Measurements from ENCODE around the gene ALDH16A1. TPM values are rescaled to one million over a fixed set of nuclear protein-coding genes. Genes with fewer than 3 reads are reported as not detected.

The ALDH16A1 gene
- total RNA-seq, 2 donors from 2014 or later: 52.8 to 57.1 TPM

GRCh38 chr19:49415102-49415809 is 37.8 kb upstream of the ALDH16A1 start:
- H3K27me3 ChIP-seq (ENCODE audit: control insufficient read depth, insufficient read depth, low read length, poor library complexity, severe bottlenecking): peaks cover 24% of the 10 kb centered on the region
- no peak overlapping the region for H3K9ac ChIP-seq (ENCODE audit: extremely low read depth, low read length, poor library complexity, severe bottlenecking)
- H3K4me1 ChIP-seq (ENCODE audit: control insufficient read depth, insufficient read depth, low read length): no peaks in the 10 kb centered on the region
- Mint-ChIP-seq H3K9me3 (no peaks in the 10 kb centered on the region), H3K4me1 (peaks cover 10% of the 10 kb centered on the region), H3K27ac (no peak overlapping the region), H3K27me3 (ENCODE audit: insufficient read depth) (peaks cover 25% of the 10 kb centered on the region), H3K4me3 (no peak overlapping the region), H3K36me3 (ENCODE audit: low read depth) (no peaks in the 10 kb centered on the region)
- no peak overlapping the region for H3K27ac ChIP-seq (ENCODE audit: low read depth, low read length)
- no peak overlapping the region for H3K4me3 ChIP-seq (ENCODE audit: low read length)
- H3K9me3 ChIP-seq (ENCODE audit: control insufficient read depth, low read length): no peaks in the 10 kb centered on the region
- no peak for DNase-seq
- TF ChIP-seq CTCF (conservative IDR thresholded peaks at IDR 0.05): no peak
- WGBS, 2 experiments (ENCODE audit: insufficient coverage in 1 of 2, insufficient read length in 1 of 2): 83 to 86% methylated on average over 7 to 15 of the region's 15 CpGs
- no peaks in the 10 kb centered on the region for H3K36me3 ChIP-seq (ENCODE audit: control insufficient read depth, insufficient read depth, low read length)

GRCh38 chr19:49415810-49416200 is 37.2 kb upstream of the ALDH16A1 start:
- no peak for TF ChIP-seq CTCF (conservative IDR thresholded peaks at IDR 0.05)
- Histone ChIP-seq H3K9me3 (ENCODE audit: control insufficient read depth, low read length) (no peaks in the 10 kb centered on the region), H3K27ac (ENCODE audit: low read depth, low read length) (no peak overlapping the region), H3K4me1 (ENCODE audit: control insufficient read depth, insufficient read depth, low read length) (no peaks in the 10 kb centered on the region), H3K27me3 (ENCODE audit: control insufficient read depth, insufficient read depth, low read length, poor library complexity, severe bottlenecking) (peaks cover 29% of the 10 kb centered on the region), H3K4me3 (ENCODE audit: low read length) (no peak overlapping the region), H3K9ac (ENCODE audit: extremely low read depth, low read length, poor library complexity, severe bottlenecking) (no peak overlapping the region), H3K36me3 (ENCODE audit: control insufficient read depth, insufficient read depth, low read length) (no peaks in the 10 kb centered on the region)
- H3K4me3 Mint-ChIP-seq: no peak overlapping the region
- no peaks in the 10 kb centered on the region for H3K36me3 Mint-ChIP-seq (ENCODE audit: low read depth)
- DNase-seq: no peak
- peaks cover 30% of the 10 kb centered on the region for H3K27me3 Mint-ChIP-seq (ENCODE audit: insufficient read depth)
- H3K27ac Mint-ChIP-seq: no peak overlapping the region
- peaks cover 10% of the 10 kb centered on the region for H3K4me1 Mint-ChIP-seq
- no peaks in the 10 kb centered on the region for H3K9me3 Mint-ChIP-seq
- 98 to 100% methylated on average over 2 of the region's 2 CpGs for WGBS, 2 experiments (ENCODE audit: insufficient coverage in 1 of 2, insufficient read length in 1 of 2)

- no peaks in the 10 kb centered on the region for H3K9me3 Mint-ChIP-seq
- Histone ChIP-seq H3K27me3 (ENCODE audit: control insufficient read depth, insufficient read depth, low read length, poor library complexity, severe bottlenecking) (peaks cover 42% of the 10 kb centered on the region), H3K4me1 (ENCODE audit: control insufficient read depth, insufficient read depth, low read length) (no peaks in the 10 kb centered on the region), H3K9ac (ENCODE audit: extremely low read depth, low read length, poor library complexity, severe bottlenecking) (no peak overlapping the region), H3K36me3 (ENCODE audit: control insufficient read depth, insufficient read depth, low read length) (no peaks in the 10 kb centered on the region), H3K4me3 (ENCODE audit: low read length) (no peak overlapping the region), H3K9me3 (ENCODE audit: control insufficient read depth, low read length) (no peaks in the 10 kb centered on the region), H3K27ac (ENCODE audit: low read depth, low read length) (no peak overlapping the region)
- WGBS, 2 experiments (ENCODE audit: insufficient coverage in 1 of 2, insufficient read length in 1 of 2): 60 to 63% methylated on average over 4 to 7 of the region's 7 CpGs
- peaks cover 10% of the 10 kb centered on the region for H3K4me1 Mint-ChIP-seq
- H3K27ac Mint-ChIP-seq: no peak overlapping the region
- TF ChIP-seq CTCF (conservative IDR thresholded peaks at IDR 0.05): peak; percentile 64
- H3K36me3 Mint-ChIP-seq (ENCODE audit: low read depth): no peaks in the 10 kb centered on the region
- H3K4me3 Mint-ChIP-seq: no peak overlapping the region
- peak; percentile 79 for DNase-seq
- peaks cover 43% of the 10 kb centered on the region for H3K27me3 Mint-ChIP-seq (ENCODE audit: insufficient read depth)
Measured at GRCh38 chr19:49417088-49417487, 35.9 kb upstream of the ALDH16A1 start.

Measured in endodermal cell (in vitro differentiated cells).